B cell (primary cell): ENCODE results near the gene TKFC. TPM values are rescaled to one million over a fixed set of nuclear protein-coding genes. Genes with fewer than 3 reads are reported as not detected.

Experiments used
- ATAC-seq: fragments of 200-7000 bp; cut with Tn5 transposase; one replicate; pipeline ENCODE4 v1.10.0; 2021; ENCODE audit warnings: low read depth, mild to moderate bottlenecking, moderate number of reproducible peaks, moderate library complexity
- CTCF ChIA-PET: fragments of 350-600 bp; sonication (Branson Sonifier 250); formaldehyde crosslinking; loops from one replicate; lab custom pipeline; 2021; ENCODE audit warnings: antibody characterized with exemption, inconsistent platforms; lab: Charles Lee
- POLR2A ChIA-PET: fragments of 350-600 bp; sonication (Branson Sonifier 250); formaldehyde crosslinking; loops from one replicate; lab custom pipeline; 2021; ENCODE audit warnings: antibody characterized with exemption; lab: Charles Lee
- DNase-seq: peaks from one replicate; pipeline ENCODE4 v3.0.0; 2013
- H2AFZ ChIP-seq: 2 replicates; pipeline ENCODE4 v1.6.1; 2012; ENCODE audit warnings: mild to moderate bottlenecking, low read depth, low read length; ENCODE audit not compliant: insufficient read depth, poor library complexity, severe bottlenecking
- H3K27ac ChIP-seq, 2 donors: 1 replicate in 1 of 2; 2 replicates in 1 of 2; pipeline ENCODE4 v1.5.1; 2012 to 2013; ENCODE audit warnings: low read length in 2 of 2, mild to moderate bottlenecking in 2 of 2, moderate library complexity in 1 of 2
- H3K27me3 ChIP-seq, 4 experiments: fragments of 200-600 bp in 1 of 4; sonication (generic) in 1 of 4; replicated peaks in 1 of 4; 1 replicate in 2 of 4; 2 replicates in 2 of 4; pipeline versions ENCODE4 v1.6.1 to v1.7.0; 2013 to 2016; ENCODE audit warnings: low read length in 3 of 4, mild to moderate bottlenecking in 2 of 4, mixed read lengths in 1 of 4, moderate library complexity in 1 of 4; ENCODE audit not compliant: insufficient read depth in 4 of 4, control insufficient read depth in 3 of 4; ENCODE audit errors: control extremely low read depth in 1 of 4
- H3K36me3 ChIP-seq, 2 experiments: replicated peaks in 1 of 2; 1 replicate in 1 of 2; 2 replicates in 1 of 2; pipeline versions ENCODE4 v1.6.1 to v1.7.1; 2013; ENCODE audit warnings: low read length in 1 of 2; ENCODE audit not compliant: insufficient read depth in 2 of 2, control insufficient read depth in 1 of 2; ENCODE audit errors: control extremely low read depth in 1 of 2, extremely low read depth in 1 of 2
- H3K4me1 ChIP-seq, 2 donors: fragments of 200-600 bp in 1 of 2; sonication (generic) in 1 of 2; 1 replicate in 1 of 2; 2 replicates in 1 of 2; pipeline versions ENCODE4 v1.5.1 to v1.6.1; 2013 to 2017; ENCODE audit warnings: low read length in 2 of 2; ENCODE audit not compliant: control insufficient read depth in 2 of 2, insufficient read depth in 2 of 2
- H3K4me2 ChIP-seq: replicated peaks from 2 replicates; pipeline ENCODE3; 2012; ENCODE audit warnings: mild to moderate bottlenecking, low read depth, low read length; ENCODE audit not compliant: poor library complexity, severe bottlenecking
- H3K4me3 ChIP-seq, 5 experiments: fragments of 200-600 bp in 1 of 5; sonication (generic) in 1 of 5; 1 replicate in 3 of 5; 2 replicates in 2 of 5; pipeline versions ENCODE4 v1.5.1 to v1.7.0; 2011 to 2016; ENCODE audit warnings: low read length in 4 of 5, mild to moderate bottlenecking in 4 of 5, low read depth in 2 of 5, control low read depth in 1 of 5, moderate library complexity in 1 of 5; ENCODE audit not compliant: insufficient read depth in 1 of 5; ENCODE audit errors: control extremely low read depth in 1 of 5, extremely low read depth in 1 of 5
- H3K79me2 ChIP-seq: fragments of 200-600 bp; sonication (generic); one replicate; pipeline ENCODE4 v1.6.0; 2016; ENCODE audit warnings: low read length; ENCODE audit not compliant: control insufficient read depth, insufficient read depth
- H3K9ac ChIP-seq: fragments of 200-600 bp; sonication (generic); 2 replicates; pipeline ENCODE4 v1.6.1; 2017; ENCODE audit warnings: mild to moderate bottlenecking, low read length, moderate library complexity
- H3K9me3 ChIP-seq, 3 donors: one replicate each; pipeline versions ENCODE4 v1.6.1 to v1.7.1; 2013; ENCODE audit warnings: low read length in 2 of 3; ENCODE audit not compliant: control insufficient read depth in 2 of 3, insufficient read depth in 1 of 3; ENCODE audit errors: control extremely low read depth in 1 of 3
- H4K20me1 ChIP-seq: 2 replicates; pipeline ENCODE4 v1.6.0; 2012; ENCODE audit warnings: mild to moderate bottlenecking, low read length; ENCODE audit not compliant: insufficient read depth, control insufficient read depth, poor library complexity, severe bottlenecking
- H3K27ac Mint-ChIP-seq: one replicate; pipeline ENCODE4 v1.8.0; 2021; ENCODE audit warnings: mixed read lengths
- H3K27me3 Mint-ChIP-seq: one replicate; pipeline ENCODE4 v1.8.0; 2021; ENCODE audit warnings: mixed read lengths
- H3K4me1 Mint-ChIP-seq: one replicate; pipeline ENCODE4 v1.8.0; 2021; ENCODE audit warnings: mixed read lengths
- H3K4me3 Mint-ChIP-seq: one replicate; pipeline ENCODE4 v1.8.0; 2021; ENCODE audit warnings: mixed read lengths
- H3K9me3 Mint-ChIP-seq: one replicate; pipeline ENCODE4 v1.8.0; 2022; ENCODE audit warnings: mixed read lengths; ENCODE audit not compliant: insufficient read depth
- EZH2 ChIP-seq: IDR thresholded peaks from 2 replicates; pipeline ENCODE4 v1.6.1; 2012; ENCODE audit warnings: borderline replicate concordance, low read depth, mild to moderate bottlenecking, moderate library complexity, low read length; ENCODE audit not compliant: insufficient read depth, poor library complexity, severe bottlenecking
- WGBS: methylation state at CpG from one replicate; pipeline ENCODE4 v1.1.5; 2013; ENCODE audit warnings: missing lambda C conversion rate; ENCODE audit not compliant: insufficient coverage; 5-methylcytosine and 5-hydroxymethylcytosine counted together
- intact Hi-C: fragments of 100-400 bp; cut with micrococcal nuclease; formaldehyde crosslinking; loops from one replicate; pipeline ENCODE4 v1.10.0; 2022
- polyA plus RNA-seq: library from polyadenylated mRNA; depleted of rRNA; stranded (reverse); fragments of >200 nt; gene quantifications from 2 replicates; pipeline ENCODE4 v1.2.3, GENCODE V29; 2012
- total RNA-seq, 2 donors: library from RNA; stranded (reverse); fragments of 120-200 nt in 1 of 2; gene quantifications; 1 replicate in 1 of 2; 2 replicates in 1 of 2; pipeline versions ENCODE4 v1.2.3 to v1.2.4, GENCODE V29; 2013 to 2022
- TF ChIP-seq, protein P1 (sequence below): fragments of 200-600 bp; IDR thresholded peaks from one replicate; pipeline ENCODE4 v1.8.0; 2022; ENCODE audit warnings: antibody characterized with exemption, mild to moderate bottlenecking

The TKFC gene
- total and polyA plus RNA-seq, 2 donors (not counting 1 experiment from before 2014, with no cell fraction given) = 82.3 to 86.3 TPM

DNA sequence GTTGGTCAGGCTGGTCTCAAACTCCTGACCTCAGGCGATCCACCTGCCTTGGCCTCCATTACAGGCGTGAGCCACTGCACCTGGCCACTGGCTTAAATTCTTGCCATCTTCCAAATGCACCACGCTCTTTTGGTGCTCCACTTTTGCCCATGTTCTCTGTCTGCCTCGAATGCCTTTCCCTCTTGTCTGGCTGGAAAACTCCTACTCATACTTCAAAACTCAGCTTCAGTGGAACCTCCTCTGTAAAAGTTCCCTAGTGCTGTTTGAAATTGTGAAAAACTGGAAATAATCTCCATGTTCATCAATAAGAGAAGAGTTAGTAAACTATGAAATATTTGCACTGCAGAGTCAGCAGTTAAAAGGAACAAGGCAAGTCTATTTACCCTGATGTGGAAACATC, 49.4 kb upstream of the TKFC start:
- Histone ChIP-seq H4K20me1 (no peaks in the 10 kb centered on the region), H3K4me1 (no peaks in the 10 kb centered on the region), H3K4me2 (no peak overlapping the region), H3K9me3 (peaks cover 0 to 4% (median 0%) of the 10 kb centered on the region in 3 donors), H3K4me3 (no peak overlapping the region), H3K27me3 (no peaks in the 10 kb centered on the region), H3K27ac (no peak overlapping the region), H3K9ac (no peak overlapping the region), H2AFZ (no peak overlapping the region), H3K36me3 (no peaks in the 10 kb centered on the region), H3K79me2 (no peaks in the 10 kb centered on the region)
- ATAC-seq (no peak), DNase-seq (no peak)
- no peaks in the 10 kb centered on the region for H3K27me3 Mint-ChIP-seq
- H3K4me1 Mint-ChIP-seq = no peaks in the 10 kb centered on the region
- intact Hi-C loops = no loop called here
- H3K9me3 Mint-ChIP-seq = no peaks in the 10 kb centered on the region
- 100% methylated on average over 2 of the region's 4 CpGs for WGBS
- ChIA-PET CTCF (no interaction called here), POLR2A (no interaction called here)
- H3K4me3 Mint-ChIP-seq = no peak overlapping the region
- H3K27ac Mint-ChIP-seq = no peak overlapping the region
- TF ChIP-seq, protein P1, sequence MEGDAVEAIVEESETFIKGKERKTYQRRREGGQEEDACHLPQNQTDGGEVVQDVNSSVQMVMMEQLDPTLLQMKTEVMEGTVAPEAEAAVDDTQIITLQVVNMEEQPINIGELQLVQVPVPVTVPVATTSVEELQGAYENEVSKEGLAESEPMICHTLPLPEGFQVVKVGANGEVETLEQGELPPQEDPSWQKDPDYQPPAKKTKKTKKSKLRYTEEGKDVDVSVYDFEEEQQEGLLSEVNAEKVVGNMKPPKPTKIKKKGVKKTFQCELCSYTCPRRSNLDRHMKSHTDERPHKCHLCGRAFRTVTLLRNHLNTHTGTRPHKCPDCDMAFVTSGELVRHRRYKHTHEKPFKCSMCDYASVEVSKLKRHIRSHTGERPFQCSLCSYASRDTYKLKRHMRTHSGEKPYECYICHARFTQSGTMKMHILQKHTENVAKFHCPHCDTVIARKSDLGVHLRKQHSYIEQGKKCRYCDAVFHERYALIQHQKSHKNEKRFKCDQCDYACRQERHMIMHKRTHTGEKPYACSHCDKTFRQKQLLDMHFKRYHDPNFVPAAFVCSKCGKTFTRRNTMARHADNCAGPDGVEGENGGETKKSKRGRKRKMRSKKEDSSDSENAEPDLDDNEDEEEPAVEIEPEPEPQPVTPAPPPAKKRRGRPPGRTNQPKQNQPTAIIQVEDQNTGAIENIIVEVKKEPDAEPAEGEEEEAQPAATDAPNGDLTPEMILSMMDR = no peak
- TF ChIP-seq EZH2 = no peak

DNA sequence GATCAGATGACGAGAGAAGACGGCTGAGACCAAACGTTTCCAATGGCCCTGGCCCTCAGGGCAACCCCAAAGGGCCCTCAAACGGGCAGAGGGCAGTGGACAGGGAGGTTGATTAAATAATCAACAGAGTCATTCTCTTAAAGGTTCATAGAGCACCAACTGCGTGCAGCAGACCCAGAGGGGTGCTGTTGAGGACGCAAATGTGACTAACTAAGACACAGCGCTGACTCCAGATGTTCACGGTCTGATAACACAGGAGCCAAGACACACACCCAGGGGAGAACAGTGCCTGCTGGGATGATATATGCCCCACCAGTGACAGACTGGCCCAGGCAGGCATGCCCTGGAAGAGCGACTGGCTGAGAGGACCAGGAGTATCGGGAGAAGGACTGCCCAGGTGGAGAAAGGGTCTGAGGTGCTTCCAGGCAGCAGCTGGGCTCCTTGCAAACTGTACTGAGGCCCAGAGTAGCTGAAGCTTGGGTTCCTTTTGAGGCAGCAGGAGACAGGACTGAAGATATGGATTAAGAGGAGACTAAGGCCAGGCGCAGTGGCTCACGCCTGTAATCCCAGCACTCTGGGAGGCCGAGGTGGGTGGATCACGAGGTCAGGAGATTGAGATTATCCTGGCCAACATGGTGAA, 45.6 kb upstream of the TKFC start:
- no peaks in the 10 kb centered on the region for H3K36me3 ChIP-seq
- no peak for ATAC-seq
- intact Hi-C loops = no loop called here
- no peaks in the 10 kb centered on the region for H3K27me3 ChIP-seq
- no peak overlapping the region for H2AFZ ChIP-seq
- no peak overlapping the region for H3K4me2 ChIP-seq
- no peaks in the 10 kb centered on the region for H3K79me2 ChIP-seq
- Mint-ChIP-seq H3K4me3 (no peak overlapping the region), H3K27ac (no peak overlapping the region), H3K9me3 (no peaks in the 10 kb centered on the region), H3K27me3 (no peaks in the 10 kb centered on the region), H3K4me1 (no peaks in the 10 kb centered on the region)
- CTCF ChIA-PET = interaction anchor here (1.0 kb wide), 1 partner anchor 98 kb away, joined by 4 read pairs; no protein-coding TSS in a partner anchor
- over 99% methylated on average over 12 of the region's 14 CpGs for WGBS
- DNase-seq = no peak
- no peaks in the 10 kb centered on the region for H3K4me1 ChIP-seq
- H3K27ac ChIP-seq = no peak overlapping the region
- no peak overlapping the region for H3K4me3 ChIP-seq
- no peak overlapping the region for H3K9ac ChIP-seq
- TF ChIP-seq, protein P1 = no peak
- no peak for TF ChIP-seq EZH2
- POLR2A ChIA-PET = no interaction called here
- H3K9me3 ChIP-seq = peaks cover 0 to 4% (median 0%) of the 10 kb centered on the region in 3 donors
- no peaks in the 10 kb centered on the region for H4K20me1 ChIP-seq
